GM06990 (cell line): ENCODE data around the gene NTMT1.

Source experiments
- DNase-seq: peaks from one replicate; pipeline ENCODE4 v3.0.0-alpha.2; 2011; ENCODE audit not compliant: insufficient read length; ENCODE audit errors: extremely low read depth
- H3K27me3 ChIP-seq: replicated peaks from 2 replicates; pipeline ENCODE4 v1.6.0; 2011; ENCODE audit warnings: low read length; ENCODE audit not compliant: control insufficient read depth, insufficient read depth
- H3K36me3 ChIP-seq: 2 replicates; pipeline ENCODE4 v1.5.1; 2011; ENCODE audit warnings: low read length; ENCODE audit not compliant: control insufficient read depth, insufficient read depth
- H3K4me3 ChIP-seq: replicated peaks from 2 replicates; pipeline ENCODE4 v1.5.1; 2011; ENCODE audit warnings: low read depth, mild to moderate bottlenecking, control low read depth, low read length
- CTCF ChIP-seq: IDR thresholded peaks from 2 replicates; pipeline ENCODE4 v1.5.1; 2011; ENCODE audit warnings: low read length, control low read depth, mild to moderate bottlenecking, inconsistent platforms; ENCODE audit not compliant: insufficient read depth, poor library complexity, severe bottlenecking

Gene NTMT1

GRCh38 chr9:129602598-129603415 is 23.2 kb upstream of the NTMT1 start:
- DNase-seq, result no peak

GRCh38 chr9:129604056-129604765 is 21.8 kb upstream of the NTMT1 start:
- DNase-seq, result no peak
- H3K4me3 ChIP-seq, result no peak overlapping the region
- H3K27me3 ChIP-seq, result no peaks in the 10 kb centered on the region
- no peak for TF ChIP-seq CTCF
- H3K36me3 ChIP-seq, result no peaks in the 10 kb centered on the region

More at GRCh38 chr9:129602598-129603415, 23.2 kb upstream of the NTMT1 start:
- no peak for TF ChIP-seq CTCF
- H3K36me3 ChIP-seq, result no peaks in the 10 kb centered on the region
- no peak overlapping the region for H3K4me3 ChIP-seq
- H3K27me3 ChIP-seq, result no peaks in the 10 kb centered on the region; the same call in 1 of the 2 replicates

GRCh38 chr9:129604766-129605163 is 21.2 kb upstream of the NTMT1 start:
- Histone ChIP-seq H3K4me3 (no peak overlapping the region), H3K27me3 (no peaks in the 10 kb centered on the region), H3K36me3 (no peaks in the 10 kb centered on the region)
- TF ChIP-seq CTCF, result no peak
- no peak for DNase-seq

- no peaks in the 10 kb centered on the region for H3K36me3 ChIP-seq
Measured at GRCh38 chr9:129606161-129607026, 19.6 kb upstream of the NTMT1 start.

More at GRCh38 chr9:129606161-129607026, 19.6 kb upstream of the NTMT1 start:
- no peaks in the 10 kb centered on the region for H3K27me3 ChIP-seq
- no peak for TF ChIP-seq CTCF
- no peak for DNase-seq
- no peak overlapping the region for H3K4me3 ChIP-seq
